CD4-positive, alpha-beta T cell treated with Interleukin-10 for 1 hour (primary cell): ENCODE measurements around the gene KLHDC9.
"Not testable (repeated sequence)": the region's sequence is repeated elsewhere in the genome, so short reads cannot be mapped to it uniquely, and the experiment has no call there.

ENCODE experiments used
- DNase-seq: peaks from one replicate; pipeline ENCODE4 v3.0.0-alpha.2; 2020

KLHDC9 gene

GRCh38 chr1:161098210-161099068, at the start of gene KLHDC9:
Gene KLHDC9 (plus strand): TSS chr1:161098361. CDS start chr1:161098536, 175 bp downstream.
- DNase-seq: peak; percentile 88

- DNase-seq: no peak
Measured at GRCh38 chr1:161048949-161049722, 49.0 kb upstream of the KLHDC9 start.

- DNase-seq: no peak
Measured at GRCh38 chr1:161051219-161051618, 46.9 kb upstream of the KLHDC9 start.

- DNase-seq: no peak
Measured at GRCh38 chr1:161052899-161053298, 45.3 kb upstream of the KLHDC9 start.

- DNase-seq: no peak
Measured at GRCh38 chr1:161054232-161054631, 43.9 kb upstream of the KLHDC9 start.

GRCh38 chr1:161054805-161055204, 43.4 kb upstream of the KLHDC9 start:
- no peak for DNase-seq

- no peak for DNase-seq
Measured at GRCh38 chr1:161059293-161059692, 38.9 kb upstream of the KLHDC9 start.

- no peak for DNase-seq
Measured at GRCh38 chr1:161061419-161061818, 36.7 kb upstream of the KLHDC9 start.

GRCh38 chr1:161063936-161064335, 34.2 kb upstream of the KLHDC9 start:
- DNase-seq: peak; percentile 32

- not testable (repeated sequence) for DNase-seq
Measured at GRCh38 chr1:161065681-161066080, 32.5 kb upstream of the KLHDC9 start.

- DNase-seq: peak; percentile 40
Measured at GRCh38 chr1:161066694-161067093, 31.5 kb upstream of the KLHDC9 start.

GRCh38 chr1:161068306-161069234, 29.6 kb upstream of the KLHDC9 start:
- peak; percentile 94 for DNase-seq

GRCh38 chr1:161069241-161069640, 28.9 kb upstream of the KLHDC9 start:
- no peak for DNase-seq

GRCh38 chr1:161069731-161070270, 28.4 kb upstream of the KLHDC9 start, which contains the start of gene ARHGAP30:
Gene ARHGAP30 (minus strand): TSS chr1:161069891. CDS start chr1:161069624, 267 bp downstream.
- DNase-seq: peak; percentile 94

- DNase-seq: no peak
Measured at GRCh38 chr1:161070761-161071160, 27.4 kb upstream of the KLHDC9 start.

- peak; percentile 61 for DNase-seq
Measured at GRCh38 chr1:161071886-161072371, 26.2 kb upstream of the KLHDC9 start.

- no peak for DNase-seq
Measured at GRCh38 chr1:161072751-161073449, 25.3 kb upstream of the KLHDC9 start.

- no peak for DNase-seq
Measured at GRCh38 chr1:161073474-161074121, 24.6 kb upstream of the KLHDC9 start.

GRCh38 chr1:161074676-161075368, 23.3 kb upstream of the KLHDC9 start:
- no peak for DNase-seq

- DNase-seq: no peak
Measured at GRCh38 chr1:161076410-161076809, 21.8 kb upstream of the KLHDC9 start.
